CD4-positive, alpha-beta T cell treated with Interleukin-10 for 1 hour (primary cell): ENCODE data around the gene OTUD6A.
"Not testable (repeated sequence)": the region's sequence is repeated elsewhere in the genome, so short reads cannot be mapped to it uniquely, and the experiment has no call there.

Experiments
- DNase-seq: peaks from one replicate; pipeline ENCODE4 v3.0.0-alpha.2; 2020

The OTUD6A gene

GRCh38 chrX:70049406-70049805, 12.9 kb upstream of the OTUD6A start:
- DNase-seq: no peak

- DNase-seq: no peak
Measured at GRCh38 chrX:70049925-70050324, 12.3 kb upstream of the OTUD6A start, which contains the start of gene AWAT2. Gene AWAT2 (minus strand): TSS chrX:70049938. CDS start chrX:70049932, 6 bp downstream.

GRCh38 chrX:70052895-70053615, 9.2 kb upstream of the OTUD6A start:
- no peak for DNase-seq

- no peak for DNase-seq
Measured at GRCh38 chrX:70054391-70054790, 7.9 kb upstream of the OTUD6A start.

GRCh38 chrX:70062961-70063550, 799 bp downstream of the OTUD6A start:
- no peak for DNase-seq

- DNase-seq: no peak
Measured at GRCh38 chrX:70066646-70067045, 4.4 kb downstream of the OTUD6A start.

GRCh38 chrX:70079297-70079696, 17.0 kb downstream of the OTUD6A start:
- DNase-seq: no peak

GRCh38 chrX:70079870-70080269, 17.6 kb downstream of the OTUD6A start:
- DNase-seq: no peak

GRCh38 chrX:70082723-70083122, 20.5 kb downstream of the OTUD6A start:
- DNase-seq: no peak

- no peak for DNase-seq
Measured at GRCh38 chrX:70084592-70085240, 22.5 kb downstream of the OTUD6A start.

GRCh38 chrX:70087857-70088630, 25.8 kb downstream of the OTUD6A start:
- no peak for DNase-seq

- no peak for DNase-seq
Measured at GRCh38 chrX:70088751-70089150, 26.5 kb downstream of the OTUD6A start.

- no peak for DNase-seq
Measured at GRCh38 chrX:70089604-70090297, 27.5 kb downstream of the OTUD6A start.

- DNase-seq: no peak
Measured at GRCh38 chrX:70092247-70092646, 30.0 kb downstream of the OTUD6A start.

- DNase-seq: no peak
Measured at GRCh38 chrX:70096052-70096451, 33.8 kb downstream of the OTUD6A start.

- no peak for DNase-seq
Measured at GRCh38 chrX:70105229-70105628, 43.0 kb downstream of the OTUD6A start.

GRCh38 chrX:70111436-70112026, 49.3 kb downstream of the OTUD6A start:
- DNase-seq: not testable (repeated sequence)
